Measurements from ENCODE around the gene FFAR3. TPM values are rescaled to one million over a fixed set of nuclear protein-coding genes. Genes with fewer than 3 reads are reported as not detected.

Gene FFAR3
- total RNA-seq, 4 donors from 2014 or later = 0.87 TPM; not detected in 3

- WGBS, 2 donors = 77 to 84% methylated on average over 11 of the region's 11 CpGs
- no peak for DNase-seq (ENCODE audit: low spot score in 2 of 2)
These were observed 12.6 kb upstream of the FFAR3 start for GRCh38 chr19:35345671-35346111.

DNA sequence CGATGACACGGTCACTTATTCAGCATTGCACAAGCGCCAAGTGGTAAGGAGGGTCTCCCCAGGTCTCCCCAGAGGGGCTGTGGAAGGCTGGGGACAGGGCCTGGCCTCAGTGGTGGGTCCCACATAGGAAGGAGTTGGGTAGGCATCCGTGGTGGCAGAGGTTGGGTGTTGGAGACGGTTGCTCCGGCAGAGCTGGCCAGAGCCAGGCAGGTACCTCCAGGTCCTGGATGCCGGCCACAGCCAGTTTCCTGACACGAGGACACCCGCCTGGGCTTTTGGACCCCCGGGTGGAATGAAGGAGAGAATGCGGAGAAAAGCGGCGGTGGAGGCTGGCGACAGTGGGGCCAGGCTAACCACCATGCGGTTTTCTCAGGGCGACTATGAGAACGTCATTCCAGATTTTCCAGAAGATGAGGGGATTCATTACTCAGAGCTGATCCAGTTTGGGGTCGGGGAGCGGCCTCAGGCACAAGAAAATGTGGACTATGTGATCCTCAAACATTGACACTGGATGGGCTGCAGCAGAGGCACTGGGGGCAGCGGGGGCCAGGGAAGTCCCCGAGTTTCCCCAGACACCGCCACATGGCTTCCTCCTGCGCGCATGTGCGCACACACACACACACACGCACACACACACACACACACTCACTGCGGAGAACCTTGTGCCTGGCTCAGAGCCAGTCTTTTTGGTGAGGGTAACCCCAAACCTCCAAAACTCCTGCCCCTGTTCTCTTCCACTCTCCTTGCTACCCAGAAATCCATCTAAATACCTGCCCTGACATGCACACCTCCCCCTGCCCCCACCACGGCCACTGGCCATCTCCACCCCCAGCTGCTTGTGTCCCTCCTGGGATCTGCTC, 11.8 kb upstream of the FFAR3 start:
- TF ChIP-seq, protein P1, sequence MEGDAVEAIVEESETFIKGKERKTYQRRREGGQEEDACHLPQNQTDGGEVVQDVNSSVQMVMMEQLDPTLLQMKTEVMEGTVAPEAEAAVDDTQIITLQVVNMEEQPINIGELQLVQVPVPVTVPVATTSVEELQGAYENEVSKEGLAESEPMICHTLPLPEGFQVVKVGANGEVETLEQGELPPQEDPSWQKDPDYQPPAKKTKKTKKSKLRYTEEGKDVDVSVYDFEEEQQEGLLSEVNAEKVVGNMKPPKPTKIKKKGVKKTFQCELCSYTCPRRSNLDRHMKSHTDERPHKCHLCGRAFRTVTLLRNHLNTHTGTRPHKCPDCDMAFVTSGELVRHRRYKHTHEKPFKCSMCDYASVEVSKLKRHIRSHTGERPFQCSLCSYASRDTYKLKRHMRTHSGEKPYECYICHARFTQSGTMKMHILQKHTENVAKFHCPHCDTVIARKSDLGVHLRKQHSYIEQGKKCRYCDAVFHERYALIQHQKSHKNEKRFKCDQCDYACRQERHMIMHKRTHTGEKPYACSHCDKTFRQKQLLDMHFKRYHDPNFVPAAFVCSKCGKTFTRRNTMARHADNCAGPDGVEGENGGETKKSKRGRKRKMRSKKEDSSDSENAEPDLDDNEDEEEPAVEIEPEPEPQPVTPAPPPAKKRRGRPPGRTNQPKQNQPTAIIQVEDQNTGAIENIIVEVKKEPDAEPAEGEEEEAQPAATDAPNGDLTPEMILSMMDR (IDR thresholded peaks at IDR 0.05) = no peak
- no peak for TF ChIP-seq EP300 (IDR thresholded peaks at IDR 0.05)
- TF ChIP-seq POLR2A (IDR thresholded peaks at IDR 0.05) = no peak
- peaks cover 0 to 6% (median 0%) of the 10 kb centered on the region in 4 donors for H3K4me1 ChIP-seq
- H3K27ac ChIP-seq = no peak overlapping the region
- H3K4me3 ChIP-seq = no peak overlapping the region
- H3K36me3 ChIP-seq = peaks cover 0 to 8% (median 0%) of the 10 kb centered on the region in 3 donors
- WGBS, 2 donors = 73% methylated on average over 28 of the region's 28 CpGs
- DNase-seq (ENCODE audit: low spot score in 2 of 2) = peak in 1 of 2 donors; percentile 30
- H3K9me3 ChIP-seq = no peaks in the 10 kb centered on the region
- no peaks in the 10 kb centered on the region for H3K27me3 ChIP-seq

More at GRCh38 chr19:35345671-35346111, 12.6 kb upstream of the FFAR3 start:
- no peak overlapping the region for H3K27ac ChIP-seq
- H3K9me3 ChIP-seq = no peaks in the 10 kb centered on the region
- peaks cover 0 to 12% (median 0%) of the 10 kb centered on the region in 3 donors for H3K36me3 ChIP-seq
- no peak overlapping the region for H3K4me3 ChIP-seq
- TF ChIP-seq, protein P1 (IDR thresholded peaks at IDR 0.05) = no peak
- no peak for TF ChIP-seq EP300 (IDR thresholded peaks at IDR 0.05)
- TF ChIP-seq POLR2A (IDR thresholded peaks at IDR 0.05) = no peak
- peaks cover 0 to 6% (median 0%) of the 10 kb centered on the region in 4 donors for H3K4me1 ChIP-seq
- no peaks in the 10 kb centered on the region for H3K27me3 ChIP-seq

DNA sequence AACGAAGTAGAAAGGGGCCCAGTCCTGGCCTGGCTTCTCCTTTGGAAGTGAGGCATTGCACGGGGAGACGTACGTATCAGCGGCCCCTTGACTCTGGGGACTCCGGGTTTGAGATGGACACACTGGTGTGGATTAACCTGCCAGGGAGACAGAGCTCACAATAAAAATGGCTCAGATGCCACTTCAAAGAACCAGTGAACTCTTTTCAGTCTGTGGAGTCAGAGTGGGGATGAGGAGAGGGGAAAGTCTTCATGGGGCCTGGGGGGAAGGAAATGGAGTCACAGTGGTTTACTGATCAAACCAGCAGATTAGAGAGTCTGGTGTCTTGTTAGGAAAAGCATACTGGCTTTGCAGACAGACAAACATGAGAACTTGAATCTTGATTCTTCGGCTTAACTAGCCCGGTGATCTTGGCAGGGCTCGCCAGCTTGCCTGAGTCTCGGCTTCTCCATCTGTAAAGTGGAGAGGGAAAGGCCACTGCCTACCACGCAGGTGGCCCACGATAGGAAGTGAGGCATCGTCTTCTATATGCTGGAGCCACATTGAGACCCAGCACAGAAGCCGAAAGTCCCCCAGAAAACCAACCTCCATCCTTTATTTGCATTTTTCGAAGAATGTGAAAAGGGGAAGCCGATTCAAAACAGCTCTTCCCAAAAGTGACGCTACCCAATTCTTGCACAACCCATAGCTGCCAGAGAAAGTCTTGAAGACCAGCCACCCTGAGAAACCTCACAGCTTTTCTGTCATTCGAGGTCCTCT, 10.9 kb upstream of the FFAR3 start, which contains the start of gene FFAR1:
Gene FFAR1 (plus strand): TSS at position 732 of the 759 bp plus-strand sequence. CDS start 3,650 bp downstream, outside the sequence.
- H3K27me3 ChIP-seq = no peaks in the 10 kb centered on the region
- peak in 1 of 2 donors; percentile 37 for DNase-seq (ENCODE audit: low spot score in 2 of 2)
- TF ChIP-seq, protein P1 (IDR thresholded peaks at IDR 0.05) = no peak
- TF ChIP-seq POLR2A (IDR thresholded peaks at IDR 0.05) = no peak
- TF ChIP-seq EP300 (IDR thresholded peaks at IDR 0.05) = peak in 1 of 2 donors; percentile 16
- peaks cover 0 to 6% (median 0%) of the 10 kb centered on the region in 4 donors for H3K4me1 ChIP-seq
- H3K9me3 ChIP-seq = no peaks in the 10 kb centered on the region
- 68 to 76% methylated on average over 18 of the region's 18 CpGs for WGBS, 2 donors
- H3K36me3 ChIP-seq = peaks cover 0 to 8% (median 0%) of the 10 kb centered on the region in 3 donors
- peak within 1 kb of the TSS in 1 of 4 donors; percentile 8 for H3K27ac ChIP-seq
- no peak within 1 kb of the TSS for H3K4me3 ChIP-seq

GRCh38 chr19:35347930-35348298, 10.3 kb upstream of the FFAR3 start:
- Histone ChIP-seq H3K36me3 (peaks cover 0 to 8% (median 0%) of the 10 kb centered on the region in 3 donors), H3K27me3 (no peaks in the 10 kb centered on the region), H3K4me3 (no peak overlapping the region), H3K4me1 (peaks cover 0 to 6% (median 0%) of the 10 kb centered on the region in 4 donors), H3K27ac (no peak overlapping the region), H3K9me3 (no peaks in the 10 kb centered on the region)
- DNase-seq (ENCODE audit: low spot score in 2 of 2) = no peak
- 76 to 79% methylated on average over 7 of the region's 7 CpGs for WGBS, 2 donors
- TF ChIP-seq POLR2A (IDR thresholded peaks at IDR 0.05) (no peak), EP300 (IDR thresholded peaks at IDR 0.05) (no peak)
- TF ChIP-seq, protein P1 (IDR thresholded peaks at IDR 0.05) = no peak
